H4 (cell line): ENCODE data around the gene NPAS3. TPM values are rescaled to one million over a fixed set of nuclear protein-coding genes. Genes with fewer than 3 reads are reported as not detected.

Experiments
- DNase-seq: peaks from one replicate; pipeline ENCODE4 v3.0.0-alpha.2; 2015; ENCODE audit warnings: low spot score
- total RNA-seq: library from RNA; depleted of rRNA; stranded (reverse); fragments of >200 nt; shearing (Covaris generic); gene quantifications from 2 replicates; pipeline ENCODE4 v1.2.3, GENCODE V29; 2014

Gene NPAS3
- total RNA-seq, 1 experiment from 2014 or later = 2.6 TPM

DNA sequence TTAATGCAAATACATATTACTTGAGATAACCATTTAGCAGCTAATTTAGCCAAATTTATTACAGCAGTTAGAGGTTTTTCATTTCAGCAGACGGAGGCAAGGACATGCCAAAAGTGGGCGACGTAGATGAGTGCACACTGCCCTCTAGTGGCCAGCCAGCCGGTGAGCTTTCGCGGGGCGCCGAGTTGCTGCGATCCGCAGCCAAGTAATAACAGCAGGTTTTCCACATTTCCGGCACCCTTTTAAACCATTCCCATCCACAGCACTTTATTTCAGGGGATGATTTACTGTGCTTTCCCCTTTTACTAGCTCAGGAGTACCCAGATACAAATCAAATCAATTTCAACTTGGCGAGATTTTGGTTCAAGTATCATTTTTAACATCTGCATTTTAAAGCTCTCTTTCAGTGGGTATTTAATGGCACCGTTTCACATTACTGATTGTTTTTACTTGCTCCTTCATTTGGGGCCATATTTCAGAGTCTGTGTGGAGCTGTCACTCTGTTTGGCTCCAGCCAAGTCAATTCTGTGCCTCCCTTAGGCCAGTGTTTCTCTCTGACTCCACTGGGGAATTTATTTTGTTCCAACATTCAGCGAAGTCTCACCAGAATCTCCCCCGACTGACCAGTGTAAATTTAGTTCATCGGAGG, 854.2 kb downstream of the NPAS3 start:
- peak; percentile 76 for DNase-seq

DNA sequence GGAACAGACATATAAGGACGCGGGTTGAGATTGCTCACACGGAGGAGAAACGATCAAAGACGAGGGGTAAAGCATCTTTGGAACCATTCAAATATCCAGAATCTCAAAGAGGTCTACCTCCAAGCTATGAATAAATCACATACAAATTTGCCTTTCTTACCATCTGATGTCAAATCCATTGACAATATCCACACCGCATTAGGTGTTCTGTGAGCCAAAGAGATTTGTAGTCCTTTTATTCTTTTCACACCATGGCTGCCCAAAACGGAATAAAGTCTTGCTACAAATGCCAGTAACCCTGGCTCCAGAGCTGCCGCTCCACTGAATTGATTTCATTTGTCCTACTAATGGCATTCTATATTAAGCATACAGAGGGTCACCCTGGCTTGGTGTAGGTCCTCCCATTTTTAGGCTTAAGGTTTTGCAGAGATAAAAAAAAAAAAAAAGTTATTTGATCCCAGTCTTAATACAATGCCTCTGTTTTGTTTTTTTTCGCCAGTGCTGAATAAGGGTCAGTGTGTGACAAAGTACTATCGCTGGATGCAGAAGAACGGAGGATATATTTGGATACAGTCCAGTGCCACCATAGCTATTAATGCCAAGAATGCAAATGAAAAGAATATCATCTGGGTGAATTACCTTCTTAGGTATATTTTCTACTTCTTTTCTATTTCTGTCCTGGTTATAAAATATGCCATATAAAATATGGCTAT, 854.9 kb downstream of the NPAS3 start:
- DNase-seq = no peak

DNA sequence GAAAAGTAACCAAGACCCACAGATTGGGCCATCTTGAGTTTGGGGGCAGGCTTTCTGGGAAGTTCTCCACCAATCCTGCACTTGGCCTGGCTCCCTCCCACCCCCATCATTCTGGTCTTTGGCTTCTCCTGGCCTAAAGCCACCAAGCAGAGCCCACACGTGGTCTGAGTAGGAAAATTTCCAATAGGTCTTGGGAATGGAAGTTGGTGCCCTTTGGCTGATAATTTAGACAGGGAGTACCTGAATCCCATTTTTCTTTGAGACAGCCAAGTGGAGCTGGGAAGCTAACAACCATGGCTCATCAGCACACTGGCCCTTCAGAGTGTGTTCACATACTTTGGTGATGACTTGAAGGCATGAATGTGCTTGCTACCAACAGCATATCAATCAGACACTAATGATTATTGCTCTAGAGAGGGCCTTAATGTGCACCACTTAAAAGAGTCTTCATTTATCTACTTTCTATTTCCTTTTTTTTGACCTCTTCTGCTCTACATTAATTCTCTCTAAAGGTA, 856.2 kb downstream of the NPAS3 start:
- DNase-seq = no peak

DNA sequence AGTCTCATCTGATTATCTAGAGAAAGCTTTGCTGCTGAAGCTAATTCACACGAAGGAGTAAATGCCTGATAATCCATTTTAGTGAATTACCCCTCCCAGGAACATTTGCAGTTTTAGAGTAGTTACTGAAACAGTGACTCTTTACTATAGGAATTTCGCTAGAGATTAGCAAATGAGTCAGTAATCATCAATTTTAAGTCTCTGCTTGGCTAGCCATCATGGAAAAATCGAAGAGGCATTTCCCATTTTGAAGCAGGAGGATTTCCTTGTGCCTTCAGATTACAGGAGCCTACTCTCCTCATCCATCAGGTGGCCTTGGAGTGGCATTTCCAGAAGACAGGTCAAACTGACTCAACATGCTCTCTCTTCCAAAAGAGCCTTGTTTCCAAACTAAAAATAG, 857.7 kb downstream of the NPAS3 start:
- no peak for DNase-seq

DNA sequence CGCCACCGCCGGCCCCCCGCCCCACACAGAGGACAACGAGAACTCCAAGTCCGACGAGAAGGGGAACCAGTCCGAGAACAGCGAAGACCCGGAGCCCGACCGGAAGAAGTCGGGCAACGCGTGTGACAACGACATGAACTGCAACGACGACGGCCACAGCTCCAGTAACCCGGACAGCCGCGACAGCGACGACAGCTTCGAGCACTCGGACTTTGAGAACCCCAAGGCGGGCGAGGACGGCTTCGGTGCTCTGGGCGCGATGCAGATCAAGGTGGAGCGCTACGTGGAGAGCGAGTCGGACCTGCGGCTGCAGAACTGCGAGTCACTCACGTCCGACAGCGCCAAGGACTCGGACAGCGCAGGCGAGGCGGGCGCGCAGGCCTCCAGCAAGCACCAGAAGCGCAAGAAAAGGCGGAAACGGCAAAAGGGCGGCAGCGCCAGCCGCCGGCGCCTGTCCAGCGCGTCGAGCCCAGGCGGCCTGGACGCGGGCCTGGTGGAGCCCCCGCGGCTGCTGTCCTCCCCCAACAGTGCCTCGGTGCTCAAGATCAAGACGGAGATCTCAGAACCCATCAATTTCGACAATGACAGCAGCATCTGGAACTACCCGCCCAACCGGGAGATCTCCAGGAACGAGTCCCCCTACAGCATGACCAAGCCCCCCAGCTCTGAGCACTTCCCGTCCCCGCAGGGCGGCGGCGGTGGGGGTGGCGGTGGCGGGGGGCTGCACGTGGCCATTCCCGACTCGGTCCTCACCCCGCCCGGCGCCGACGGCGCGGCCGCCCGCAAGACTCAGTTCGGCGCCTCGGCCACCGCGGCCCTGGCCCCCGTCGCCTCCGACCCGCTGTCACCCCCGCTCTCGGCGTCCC, 861.3 kb downstream of the NPAS3 start:
- DNase-seq = no peak

DNA sequence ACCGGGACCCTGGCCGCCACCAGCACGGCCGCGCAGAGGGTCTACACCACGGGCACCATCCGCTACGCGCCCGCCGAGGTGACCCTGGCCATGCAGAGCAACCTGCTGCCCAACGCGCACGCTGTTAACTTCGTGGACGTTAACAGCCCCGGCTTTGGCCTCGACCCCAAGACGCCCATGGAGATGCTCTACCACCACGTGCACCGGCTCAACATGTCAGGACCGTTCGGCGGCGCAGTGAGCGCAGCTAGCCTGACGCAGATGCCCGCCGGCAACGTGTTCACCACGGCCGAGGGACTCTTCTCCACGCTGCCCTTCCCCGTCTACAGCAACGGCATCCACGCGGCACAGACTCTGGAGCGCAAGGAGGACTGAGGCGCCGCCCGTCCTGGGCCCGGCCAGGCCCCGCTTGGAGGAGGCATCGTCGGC, 862.1 kb downstream of the NPAS3 start:
- no peak for DNase-seq

DNA sequence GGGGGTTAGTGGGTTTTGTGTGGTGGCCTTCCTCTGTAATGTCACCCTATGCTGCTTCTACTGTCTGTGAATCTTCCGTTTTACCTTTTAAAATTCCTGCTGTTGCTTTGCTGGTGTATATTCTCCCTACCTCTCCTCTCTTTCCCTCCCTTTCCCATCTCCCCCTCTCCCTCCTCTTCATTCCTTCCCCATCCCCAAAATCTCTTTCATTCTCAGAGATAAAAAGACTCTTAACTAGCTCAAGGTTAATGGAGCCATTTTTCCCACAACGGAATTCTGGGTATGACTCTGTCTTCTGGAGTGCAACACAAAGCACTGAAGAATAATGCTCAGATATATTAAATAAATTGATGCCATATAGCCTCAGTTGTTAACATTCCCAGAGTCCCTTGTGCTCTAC, 864.1 kb downstream of the NPAS3 start:
- DNase-seq = no peak

DNA sequence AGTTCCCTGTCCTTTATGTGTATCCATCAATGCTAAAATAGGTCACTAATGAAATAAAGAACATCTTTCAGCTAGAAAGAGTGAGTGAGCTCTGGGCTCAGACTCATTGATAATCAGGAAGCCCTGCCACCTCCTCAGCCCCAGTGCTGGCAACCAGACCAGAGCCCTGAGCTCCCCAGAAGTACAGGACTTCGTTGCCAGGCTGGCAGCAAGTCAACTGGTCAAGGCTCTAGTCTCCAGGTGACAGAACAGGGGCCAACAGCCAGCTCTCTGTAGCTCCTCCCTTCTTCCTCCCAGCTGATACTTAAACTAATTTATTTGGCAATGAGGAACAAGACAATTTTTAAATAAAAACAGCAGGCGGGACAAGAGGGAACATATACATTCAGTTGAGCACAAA, 866.9 kb downstream of the NPAS3 start:
- DNase-seq = no peak

DNA sequence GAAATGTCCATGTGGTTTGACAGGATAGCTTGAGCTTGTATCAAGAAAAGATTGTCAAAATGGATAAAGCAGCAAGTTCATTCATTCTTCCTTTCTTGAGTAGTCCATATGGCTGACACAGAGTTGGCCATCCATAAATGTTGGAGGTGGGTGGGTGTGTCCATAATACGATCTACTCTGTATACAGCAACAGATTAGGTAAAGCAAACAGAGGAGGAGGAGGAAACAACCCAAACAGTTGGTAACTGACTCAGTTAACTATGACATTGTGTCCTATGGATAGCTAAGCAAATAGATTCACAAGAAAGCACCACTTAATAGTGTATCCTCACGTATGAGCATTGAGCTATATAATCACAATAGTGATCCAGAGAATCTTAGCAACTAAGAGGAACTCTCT, 868.2 kb downstream of the NPAS3 start:
- no peak for DNase-seq

DNA sequence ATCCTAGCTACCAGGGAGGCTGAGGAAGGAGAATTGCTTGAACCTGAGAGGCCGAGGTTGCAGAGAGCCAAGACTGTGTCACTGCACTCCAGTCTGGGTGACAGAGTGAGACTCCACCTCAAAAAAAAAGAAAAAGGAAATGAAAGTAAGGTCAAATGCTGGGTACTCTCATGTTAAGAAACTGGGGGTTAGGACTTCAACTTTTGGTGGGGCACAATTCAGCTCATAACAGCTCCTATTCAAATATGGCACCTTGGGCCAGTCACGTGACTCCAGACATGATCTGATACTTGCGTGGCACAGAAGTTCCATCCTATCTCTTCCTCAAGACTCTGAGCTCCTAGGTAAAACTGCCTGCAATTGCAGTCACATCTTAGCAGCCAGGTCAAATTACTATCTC, 869.5 kb downstream of the NPAS3 start:
- DNase-seq = no peak

DNA sequence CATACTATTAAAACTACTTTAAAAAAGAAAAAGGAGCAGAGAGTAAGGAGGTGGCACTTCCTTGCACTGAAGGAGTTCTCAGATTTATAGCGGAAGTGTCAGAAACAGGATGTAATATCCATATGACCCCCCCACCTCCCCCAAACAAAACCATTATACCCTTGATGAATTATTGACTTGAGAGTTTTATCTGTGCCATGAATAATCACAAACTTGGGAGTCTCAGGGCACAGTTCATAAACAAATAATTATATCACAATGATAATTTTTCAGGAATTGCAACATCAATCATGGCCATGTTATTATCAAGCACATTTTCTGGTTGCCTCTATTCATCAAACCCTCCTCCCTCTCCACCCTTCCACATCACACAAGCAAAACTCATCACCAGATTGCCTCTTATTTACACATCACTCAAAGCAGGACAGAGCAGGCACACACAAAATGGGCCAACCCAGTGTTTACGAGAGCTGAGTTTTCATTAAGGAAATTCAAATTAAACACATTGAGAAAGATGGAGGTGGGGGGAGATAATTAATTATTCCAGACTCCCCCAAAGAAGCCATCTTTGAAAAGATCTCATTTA, 870.8 kb downstream of the NPAS3 start:
- DNase-seq = no peak

DNA sequence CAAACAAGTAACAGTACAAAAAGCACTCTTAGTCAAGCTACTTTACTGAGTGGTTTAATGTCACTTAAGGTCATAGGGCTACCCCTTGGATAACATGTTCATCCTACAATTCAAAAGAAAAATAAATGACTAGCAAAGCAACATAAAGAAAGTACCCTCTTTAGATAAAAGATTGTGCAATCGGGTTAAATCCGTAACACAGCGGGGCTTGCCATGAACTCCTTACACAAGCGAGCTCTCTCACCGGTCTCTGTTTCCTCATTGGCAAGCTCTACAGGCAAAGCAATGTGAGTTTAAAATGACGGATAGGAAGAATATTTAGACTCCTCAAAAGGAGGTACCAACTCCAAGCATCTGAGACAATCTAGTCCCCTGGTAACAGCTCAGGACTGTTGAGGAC, 871.6 kb downstream of the NPAS3 start:
- no peak for DNase-seq

DNA sequence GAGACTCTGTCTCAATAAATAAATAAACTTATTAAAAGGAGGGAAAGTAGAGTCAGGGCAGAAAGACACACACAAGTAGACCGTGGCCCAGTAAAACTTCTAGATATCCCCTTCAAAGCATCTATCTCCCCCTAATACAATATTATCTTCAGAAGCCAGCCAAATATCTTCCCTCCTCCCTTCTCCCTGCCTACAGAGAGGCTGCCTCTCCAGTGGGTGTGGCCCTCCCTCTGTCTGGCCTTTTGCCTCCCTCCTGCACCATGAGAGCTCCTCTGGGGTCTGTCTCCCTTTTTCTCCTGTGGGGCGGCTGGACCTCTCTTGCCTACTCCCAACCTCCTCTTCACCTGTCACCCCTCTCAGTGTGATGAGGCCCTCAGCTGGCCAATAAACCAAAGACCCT, 873.0 kb downstream of the NPAS3 start:
- no peak for DNase-seq

DNA sequence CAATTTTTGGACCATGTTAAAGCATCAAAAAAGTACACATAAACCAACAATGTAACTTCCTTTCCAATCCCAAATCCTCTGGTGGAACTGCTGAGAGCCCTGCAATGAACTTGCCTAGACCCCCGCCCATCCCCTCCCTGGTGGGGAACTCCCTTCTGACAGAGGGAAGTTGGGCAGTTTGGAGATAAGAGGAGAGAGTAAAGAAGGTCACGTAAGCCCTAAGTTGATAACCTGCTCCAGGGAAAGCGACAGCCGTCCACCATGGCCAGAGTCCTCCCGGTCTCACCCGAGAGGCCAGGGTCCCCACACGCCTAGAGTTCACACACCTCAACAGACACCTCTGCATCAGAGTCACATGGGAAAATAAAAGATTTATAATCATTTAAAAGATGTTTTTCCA, 873.5 kb downstream of the NPAS3 start:
- DNase-seq = no peak

DNA sequence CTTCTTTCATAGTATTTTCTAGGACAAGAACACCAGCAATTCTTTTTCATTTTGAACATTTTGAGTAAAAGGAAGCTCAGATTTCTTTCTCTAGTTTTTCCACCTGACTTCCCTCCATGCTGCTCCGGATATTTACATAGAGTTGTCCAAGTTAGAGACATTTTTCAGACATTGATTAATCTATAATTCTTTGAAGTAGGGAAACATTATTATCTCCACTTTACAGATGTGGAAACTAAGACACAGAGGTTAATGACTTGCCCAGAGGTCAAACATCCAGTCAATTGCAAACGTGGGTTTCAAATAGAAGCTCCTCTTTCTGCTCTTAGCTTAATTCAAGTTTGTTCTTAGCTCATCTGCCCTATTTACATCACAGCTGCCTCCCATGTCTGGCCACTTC, 873.9 kb downstream of the NPAS3 start:
- no peak for DNase-seq

DNA sequence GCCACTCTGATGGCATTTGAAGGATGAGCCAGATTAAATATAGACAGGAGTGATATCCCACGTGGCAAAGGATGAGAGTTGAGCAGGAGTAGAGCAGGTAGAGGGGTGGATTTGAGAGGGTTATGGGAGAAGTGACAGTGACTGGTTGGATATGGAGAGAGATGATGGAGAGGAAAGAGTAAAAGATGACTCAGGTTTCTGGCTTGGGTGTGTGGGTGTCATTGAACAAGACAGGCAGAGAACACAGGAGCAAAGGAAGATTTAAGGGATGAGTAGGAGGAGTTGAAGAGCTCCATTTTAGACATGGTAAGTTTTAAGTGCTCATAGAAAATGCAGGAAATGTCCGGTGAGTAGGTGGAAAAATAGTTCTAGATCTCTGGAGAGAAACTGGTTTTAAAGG, 875.3 kb downstream of the NPAS3 start:
- DNase-seq = no peak

DNA sequence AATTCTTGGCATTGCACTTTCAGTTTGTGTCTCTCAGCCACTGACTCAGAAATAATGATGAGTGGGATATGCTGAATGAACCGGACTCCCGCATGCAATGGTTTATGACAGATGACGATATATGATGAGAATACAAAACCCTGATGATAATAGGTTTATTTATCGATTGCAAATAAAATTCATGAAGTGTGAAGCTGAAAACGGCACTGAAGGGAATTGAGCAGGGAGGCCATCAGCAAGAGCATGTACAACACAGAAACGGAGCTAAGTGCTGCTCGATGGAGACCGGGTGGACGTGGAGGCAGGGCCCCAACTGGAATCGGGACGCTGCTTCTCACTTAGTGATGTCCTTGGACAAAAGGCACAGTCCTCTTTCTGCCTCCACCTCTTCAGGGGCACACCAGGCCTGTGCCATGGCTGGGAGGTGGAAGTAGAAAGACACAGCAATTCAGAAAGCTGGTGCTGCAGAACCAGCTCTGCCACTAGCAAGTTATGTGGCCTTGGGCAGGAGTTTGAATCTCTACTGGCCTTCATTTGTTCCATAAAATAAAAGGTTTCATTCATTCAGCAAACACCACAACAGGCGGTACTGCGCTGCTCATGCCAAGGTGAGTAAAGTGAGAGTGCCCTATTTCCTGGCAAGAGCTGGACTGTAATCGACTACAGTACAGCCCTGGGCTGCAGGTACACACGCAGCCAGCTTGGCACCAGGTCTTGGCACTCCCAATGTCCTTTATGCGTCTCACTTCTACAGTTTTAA, 895.2 kb downstream of the NPAS3 start:
- no peak for DNase-seq

DNA sequence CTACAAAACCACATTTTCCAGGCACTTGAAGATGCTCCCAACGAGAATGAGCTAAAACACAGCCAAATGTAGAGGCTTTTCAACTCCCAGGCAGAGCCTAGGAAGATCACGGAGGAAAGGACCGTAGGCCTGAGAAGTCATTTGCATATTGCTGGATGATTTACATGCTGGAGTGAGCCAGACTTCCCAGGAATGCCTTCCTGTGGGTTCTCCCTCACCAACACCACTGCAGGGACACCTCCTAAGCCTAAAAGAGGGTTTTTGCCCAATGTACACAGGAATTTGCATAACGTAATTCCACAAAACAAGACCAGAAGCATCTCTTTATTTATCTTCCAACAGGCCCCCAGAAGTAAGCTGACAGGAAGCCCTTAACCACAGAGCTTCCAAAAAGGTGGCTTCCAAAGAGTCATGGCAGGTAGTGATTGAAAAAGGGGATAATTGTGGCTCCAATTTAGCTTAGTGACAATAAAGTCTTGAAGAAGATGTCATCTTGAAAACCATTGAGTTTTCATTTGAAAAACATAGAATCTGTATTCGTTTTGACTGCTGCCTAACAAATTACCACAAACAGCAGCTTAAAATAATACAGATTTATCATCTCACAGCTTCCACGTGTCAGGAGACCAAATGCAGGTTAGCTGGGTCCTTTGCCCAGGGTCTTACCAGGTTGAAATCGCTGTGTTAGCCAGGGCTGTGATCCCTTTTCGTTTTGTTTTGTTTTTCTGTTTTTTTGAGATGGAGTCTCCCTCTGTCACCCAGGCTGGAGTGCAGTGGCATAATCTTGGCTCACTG, 896.0 kb downstream of the NPAS3 start:
- DNase-seq = no peak

DNA sequence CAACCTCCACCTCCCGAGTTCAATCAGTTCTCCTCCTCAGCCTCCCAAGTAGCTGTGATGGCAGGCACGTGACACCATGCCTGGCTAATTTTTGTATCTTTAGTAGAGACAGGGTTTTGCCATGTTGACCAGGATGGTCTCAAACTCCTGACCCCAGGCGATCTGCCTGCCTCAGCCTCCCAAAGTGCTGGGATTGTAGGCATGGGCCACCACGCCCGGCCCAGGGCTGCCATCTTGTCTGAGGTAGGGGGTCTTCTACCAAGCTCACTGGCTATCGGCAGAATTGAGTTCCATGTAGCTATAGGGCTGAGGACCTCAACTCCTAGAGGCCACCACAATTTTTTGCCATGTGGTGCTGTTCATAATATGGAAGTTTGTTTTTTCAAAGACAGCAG, 896.6 kb downstream of the NPAS3 start:
- no peak for DNase-seq

DNA sequence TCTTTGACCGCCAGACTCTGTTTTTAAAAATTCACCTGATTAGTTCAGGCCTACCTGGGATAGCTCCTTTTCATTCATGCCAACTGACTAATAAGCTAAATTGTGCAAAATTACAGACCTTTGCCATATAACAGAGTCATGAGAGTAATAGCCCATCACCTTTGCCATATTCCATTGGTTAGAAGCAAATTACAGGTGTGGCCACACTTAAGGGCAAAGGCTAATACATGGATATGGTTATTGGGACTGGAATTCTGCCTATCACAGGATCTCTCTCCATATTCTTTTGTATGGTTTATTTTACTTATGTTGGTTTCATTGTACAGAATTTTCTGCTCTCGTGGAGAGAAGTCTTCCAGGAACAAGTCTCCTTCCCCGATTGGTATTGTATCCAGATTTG, 897.0 kb downstream of the NPAS3 start:
- DNase-seq = no peak
